OCI-LY7 (cell line): ENCODE data around the gene CDCA8.

ENCODE experiments used
- EZH2phosphoT487 ChIP-seq: fragments of 200-600 bp; sonication (generic); IDR thresholded peaks from 2 replicates; pipeline ENCODE4 v1.6.1; 2018; ENCODE audit warnings: low read depth, borderline replicate concordance, mild to moderate bottlenecking, mixed run types, antibody characterized with exemption, low read length, moderate library complexity, mixed read lengths
- TF ChIP-seq, protein P1 (sequence below): fragments of 200-600 bp; sonication (generic); conservative IDR thresholded peaks from 2 replicates; pipeline ENCODE4 v1.5.1; 2014; ENCODE audit warnings: mild to moderate bottlenecking, antibody characterized with exemption, low read length, moderate library complexity, mixed read lengths

DNA sequence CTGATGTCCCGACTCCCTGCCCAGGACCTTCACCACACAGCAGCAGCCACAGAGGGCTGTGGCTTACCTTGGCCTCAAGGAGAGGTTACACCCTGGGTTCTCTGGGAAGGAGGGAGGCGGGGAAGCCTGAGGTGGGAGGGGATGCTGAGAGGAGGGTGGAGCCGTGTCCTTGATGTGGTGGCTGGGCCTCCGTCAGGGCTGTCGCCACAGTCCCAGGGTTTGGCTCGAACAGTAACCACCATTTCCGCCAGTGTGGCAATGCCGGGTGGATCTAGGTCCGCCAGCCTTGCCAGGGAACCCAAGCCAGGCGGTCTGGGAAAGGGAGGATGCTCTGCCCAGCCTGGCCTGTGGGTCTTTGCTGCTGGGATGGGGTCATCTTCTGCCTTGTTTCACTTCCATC, 18.4 kb upstream of the CDCA8 start:
- TF ChIP-seq, protein P1, sequence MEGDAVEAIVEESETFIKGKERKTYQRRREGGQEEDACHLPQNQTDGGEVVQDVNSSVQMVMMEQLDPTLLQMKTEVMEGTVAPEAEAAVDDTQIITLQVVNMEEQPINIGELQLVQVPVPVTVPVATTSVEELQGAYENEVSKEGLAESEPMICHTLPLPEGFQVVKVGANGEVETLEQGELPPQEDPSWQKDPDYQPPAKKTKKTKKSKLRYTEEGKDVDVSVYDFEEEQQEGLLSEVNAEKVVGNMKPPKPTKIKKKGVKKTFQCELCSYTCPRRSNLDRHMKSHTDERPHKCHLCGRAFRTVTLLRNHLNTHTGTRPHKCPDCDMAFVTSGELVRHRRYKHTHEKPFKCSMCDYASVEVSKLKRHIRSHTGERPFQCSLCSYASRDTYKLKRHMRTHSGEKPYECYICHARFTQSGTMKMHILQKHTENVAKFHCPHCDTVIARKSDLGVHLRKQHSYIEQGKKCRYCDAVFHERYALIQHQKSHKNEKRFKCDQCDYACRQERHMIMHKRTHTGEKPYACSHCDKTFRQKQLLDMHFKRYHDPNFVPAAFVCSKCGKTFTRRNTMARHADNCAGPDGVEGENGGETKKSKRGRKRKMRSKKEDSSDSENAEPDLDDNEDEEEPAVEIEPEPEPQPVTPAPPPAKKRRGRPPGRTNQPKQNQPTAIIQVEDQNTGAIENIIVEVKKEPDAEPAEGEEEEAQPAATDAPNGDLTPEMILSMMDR = no peak
- no peak for TF ChIP-seq EZH2phosphoT487
